HG02943 (cell line): ENCODE data around the gene ATE1.

Experiments used
- ATAC-seq: cut with Tn5 transposase; IDR thresholded peaks from one replicate; pipeline ENCODE4 v1.9.1; 2021; ENCODE audit warnings: mild to moderate bottlenecking, low read depth, moderate library complexity; ENCODE audit not compliant: unreplicated experiment

ATE1 gene

DNA sequence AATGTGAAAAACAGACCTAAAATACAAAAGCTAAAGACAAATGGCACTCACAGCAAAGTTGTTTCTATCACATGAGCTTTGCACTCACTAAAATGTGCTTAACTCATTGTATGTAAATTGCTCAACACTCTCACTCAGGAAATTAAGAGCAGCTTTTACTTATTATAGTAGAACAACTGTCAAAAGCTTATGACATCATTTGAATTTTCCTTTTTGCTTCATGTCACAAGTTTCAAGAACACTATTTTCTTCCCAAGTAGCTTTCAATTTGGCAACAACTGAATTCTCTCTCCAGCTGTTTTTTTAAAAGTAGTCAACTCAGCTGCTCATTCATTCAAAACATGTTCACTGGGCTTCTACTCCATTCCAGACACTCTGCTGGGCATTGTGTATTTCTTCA is 46.9 kb downstream of the ATE1 start:
- ATAC-seq, result no peak

DNA sequence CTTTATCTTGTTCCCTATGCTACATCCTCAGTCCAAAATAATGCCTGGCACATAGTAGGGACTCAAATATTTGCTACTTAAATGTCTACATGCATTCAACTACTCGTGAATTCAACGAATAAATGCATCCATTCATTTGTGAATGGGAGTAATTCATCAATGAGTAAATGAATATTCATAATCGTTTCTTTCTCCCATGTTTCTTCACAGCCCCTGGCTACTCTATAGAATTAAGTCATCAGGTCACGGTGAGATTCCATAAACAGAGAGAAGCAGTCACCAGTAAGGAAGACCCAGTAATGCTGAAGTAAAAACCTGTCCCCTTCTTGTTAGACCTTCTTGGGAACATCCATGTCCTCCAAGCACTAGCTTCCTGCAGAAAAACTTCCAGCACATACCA is 48.4 kb downstream of the ATE1 start:
- no peak for ATAC-seq

DNA sequence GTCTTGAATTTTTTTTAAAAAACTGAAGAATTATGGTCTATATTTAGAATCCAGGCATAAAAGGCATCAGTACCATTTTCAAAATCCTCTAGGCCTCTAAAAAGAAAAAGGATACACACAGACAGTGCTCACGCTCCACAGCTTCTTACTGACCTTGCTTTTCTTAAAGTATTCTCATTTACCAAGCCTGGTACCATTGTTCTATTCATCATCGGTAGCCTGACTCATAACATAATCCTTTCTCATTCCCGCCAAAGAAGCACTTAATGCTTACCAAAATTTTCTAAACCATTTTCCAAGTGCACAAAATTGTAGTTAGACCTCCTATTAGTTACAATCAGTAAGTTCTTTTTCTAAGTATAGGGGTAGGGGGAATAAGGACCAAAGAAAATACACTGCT is 54.6 kb downstream of the ATE1 start:
- ATAC-seq, result no peak

DNA sequence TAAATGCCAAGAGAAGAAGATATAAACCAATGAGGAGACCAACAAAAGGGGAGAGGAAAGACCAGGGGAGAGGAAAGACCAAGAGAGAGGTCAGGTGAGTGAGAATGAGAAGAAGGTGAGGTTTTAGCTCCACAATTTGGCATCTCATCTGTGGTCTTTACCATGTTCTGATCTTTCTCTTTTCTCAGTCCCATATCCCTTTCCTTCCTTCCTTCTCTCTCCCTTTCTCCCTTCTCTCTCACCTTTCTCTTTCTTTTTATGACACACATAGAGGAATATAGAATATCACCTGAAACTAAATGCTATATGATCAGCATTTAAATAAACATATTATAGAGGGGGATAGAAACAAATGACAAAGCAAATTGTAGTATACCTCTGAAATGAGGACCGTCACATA is 57.4 kb downstream of the ATE1 start:
- ATAC-seq, result no peak

DNA sequence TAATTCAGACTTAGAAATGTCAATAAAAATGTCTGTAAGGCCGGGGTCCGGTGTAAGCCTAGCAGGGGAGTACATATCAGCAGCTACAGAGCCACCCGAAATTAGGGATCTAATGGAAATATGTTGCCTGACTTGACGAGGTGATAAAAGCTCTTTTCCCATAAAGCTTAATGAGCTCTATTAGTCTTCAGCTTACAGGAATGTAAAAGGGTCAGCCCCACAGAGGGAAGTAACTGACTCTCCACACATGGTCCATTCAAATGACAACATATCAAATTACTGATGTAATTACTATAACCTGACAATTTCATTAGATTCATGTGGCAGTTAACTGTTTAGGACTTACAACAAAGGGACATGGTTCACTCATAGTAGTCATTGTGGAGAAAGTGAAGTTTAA is 62.3 kb downstream of the ATE1 start:
- ATAC-seq, result no peak

DNA sequence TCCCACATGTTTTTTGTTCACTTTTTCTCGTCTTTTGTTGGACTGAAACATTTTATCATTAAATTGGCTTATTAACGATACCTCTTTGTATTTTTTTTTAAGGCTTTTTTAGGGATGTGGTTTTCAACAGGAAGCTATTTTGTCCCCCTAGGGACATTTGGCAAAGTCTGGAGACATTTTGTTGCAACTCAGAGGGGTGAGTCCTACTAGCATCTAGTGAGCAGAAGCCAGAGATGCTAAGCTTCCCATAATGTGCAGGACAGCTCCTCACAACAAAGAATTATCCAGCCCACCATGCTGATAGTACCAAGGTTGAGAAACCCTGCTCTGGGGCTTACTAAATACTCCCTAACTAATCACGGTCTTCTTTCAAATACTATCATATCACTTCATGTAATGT is 63.2 kb downstream of the ATE1 start:
- ATAC-seq, result no peak

DNA sequence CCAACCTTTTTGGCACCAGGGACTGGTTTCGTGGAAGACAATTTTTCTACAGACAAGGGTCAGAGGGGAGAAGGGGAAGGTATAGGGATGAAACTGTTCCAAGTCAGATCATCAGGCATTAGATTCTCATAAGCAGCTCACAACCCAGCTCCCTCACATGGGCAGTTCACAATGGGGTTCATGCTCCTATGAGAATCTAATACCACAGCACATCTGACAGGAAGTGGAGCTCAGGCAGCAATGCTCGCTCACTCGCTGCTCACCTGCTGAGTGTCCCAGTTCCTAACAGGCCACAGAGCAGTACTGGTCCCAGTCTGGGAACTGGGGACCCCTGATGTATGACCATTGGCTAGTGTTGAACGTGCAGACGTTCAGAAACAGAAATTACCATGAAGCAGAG is 63.7 kb downstream of the ATE1 start:
- no peak for ATAC-seq

DNA sequence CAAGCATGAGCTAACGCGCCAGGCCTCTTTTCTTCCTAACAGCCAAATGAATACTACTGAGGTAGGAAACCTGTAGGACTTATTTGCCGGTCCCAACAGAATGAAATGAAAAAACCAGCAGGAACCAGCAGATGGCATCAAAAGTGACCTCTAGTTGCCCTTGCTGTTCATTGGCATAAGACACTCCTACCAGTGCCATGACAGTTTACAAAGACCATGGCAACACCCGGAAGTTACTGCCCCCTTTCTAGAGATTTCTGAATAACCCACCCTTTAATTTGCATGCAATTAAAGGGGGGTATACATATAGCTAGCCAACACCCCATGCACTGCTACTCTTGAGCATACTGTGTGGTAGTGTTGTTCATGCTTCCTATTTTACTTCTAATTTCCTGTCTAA is 65.2 kb downstream of the ATE1 start:
- no peak for ATAC-seq

DNA sequence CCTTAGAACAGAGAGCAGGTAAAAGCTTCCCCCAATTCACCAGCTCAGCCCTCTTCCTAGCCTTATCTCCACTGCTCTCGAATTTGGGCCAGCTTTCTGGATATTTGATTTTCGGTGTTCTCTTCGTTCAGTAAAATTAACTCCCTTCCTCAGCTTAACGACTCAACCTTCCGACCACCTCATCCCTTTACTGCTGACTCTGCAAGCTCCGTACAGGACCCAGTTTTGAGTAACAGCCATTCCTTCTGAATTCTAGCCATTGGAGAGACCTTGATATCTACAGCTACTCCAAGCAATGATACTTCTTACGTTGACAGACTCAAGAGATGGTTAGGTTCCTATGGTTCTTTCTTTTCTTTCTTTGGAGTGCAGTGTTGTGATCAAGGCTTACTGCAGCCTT is 65.8 kb downstream of the ATE1 start:
- no peak for ATAC-seq

DNA sequence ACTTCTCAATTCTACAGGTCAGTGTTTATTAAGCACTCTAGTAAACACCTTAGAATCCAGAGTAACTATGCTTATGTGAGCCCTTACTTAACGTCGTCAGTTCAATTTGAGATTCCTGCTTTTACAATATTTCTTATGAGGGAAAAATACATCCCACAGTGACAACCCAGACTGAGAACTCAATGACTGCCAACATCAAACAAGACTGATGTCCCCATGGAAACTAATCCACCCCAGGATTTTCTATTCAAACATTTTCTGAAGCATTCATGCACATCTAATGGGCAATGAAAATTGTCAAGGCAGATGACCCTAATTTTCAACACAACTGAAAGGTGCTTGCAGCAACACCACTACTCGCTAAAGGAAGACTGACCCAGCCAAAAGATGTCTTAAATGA is 67.0 kb downstream of the ATE1 start:
- no peak for ATAC-seq

DNA sequence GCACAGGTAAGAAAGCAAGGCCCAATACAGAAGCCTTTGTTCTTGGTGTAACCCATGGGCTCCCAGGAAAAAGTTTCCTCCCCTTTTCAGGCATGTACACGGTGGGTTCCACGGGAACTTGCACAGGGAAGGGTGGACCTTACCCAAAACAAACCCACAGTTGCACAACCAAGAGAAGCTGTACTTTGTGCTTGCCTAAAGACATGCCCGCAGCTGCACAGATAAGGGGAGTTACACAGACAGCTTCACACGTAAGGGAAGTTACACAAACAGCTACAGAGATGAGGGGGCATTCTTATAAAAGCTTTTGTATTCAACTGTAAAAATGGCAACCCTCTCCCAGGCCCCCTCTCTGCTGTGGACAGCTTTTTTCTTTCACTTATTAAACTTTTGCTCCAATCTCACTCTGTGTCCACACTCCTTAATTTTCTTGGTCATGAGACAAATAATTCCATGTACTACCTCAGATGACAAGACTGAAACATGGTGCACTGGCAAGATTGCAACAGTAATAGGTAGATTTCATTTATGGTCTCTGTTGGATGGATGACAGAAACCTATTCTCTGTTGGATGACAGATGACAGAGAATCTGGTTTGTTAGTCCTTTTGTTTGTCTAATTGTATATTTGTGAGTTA is 72.9 kb downstream of the ATE1 start:
- no peak for ATAC-seq

DNA sequence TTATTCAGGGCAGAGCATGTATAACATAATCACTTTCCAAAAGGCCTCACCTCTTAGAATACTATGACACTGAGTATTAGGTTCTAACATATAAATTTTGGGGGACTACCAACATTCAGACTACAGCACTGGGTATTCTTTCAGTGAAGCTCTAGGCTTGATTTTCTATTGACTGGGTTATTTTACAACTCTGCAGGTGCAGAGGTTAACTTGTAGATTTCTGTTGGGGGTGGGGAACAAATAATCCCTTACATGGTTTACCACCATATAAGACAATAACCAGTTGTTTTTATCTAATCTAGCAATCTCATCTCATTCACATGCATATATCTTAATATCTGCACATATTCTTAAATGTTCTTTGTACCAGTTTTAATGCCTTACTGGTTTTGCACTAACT is 73.9 kb downstream of the ATE1 start:
- ATAC-seq, result no peak

DNA sequence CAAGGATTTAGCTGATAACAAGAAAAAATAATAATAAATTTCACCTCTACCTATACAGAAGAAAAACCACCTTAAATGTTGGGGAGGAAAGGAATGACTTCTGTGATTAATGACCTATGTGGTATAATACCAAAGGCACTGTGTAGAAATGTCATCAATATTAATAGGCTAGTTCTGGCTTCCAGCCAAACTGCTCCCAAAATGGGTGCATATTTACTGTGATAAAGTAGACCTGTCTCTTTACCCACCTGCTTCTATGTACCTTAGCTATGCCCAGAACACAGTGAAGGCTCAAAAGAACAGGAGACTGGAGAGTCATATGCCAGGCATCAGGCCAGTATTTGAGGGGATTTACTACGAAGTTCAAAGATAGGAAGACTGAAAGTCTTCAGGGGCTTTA is 76.0 kb downstream of the ATE1 start:
- no peak for ATAC-seq

DNA sequence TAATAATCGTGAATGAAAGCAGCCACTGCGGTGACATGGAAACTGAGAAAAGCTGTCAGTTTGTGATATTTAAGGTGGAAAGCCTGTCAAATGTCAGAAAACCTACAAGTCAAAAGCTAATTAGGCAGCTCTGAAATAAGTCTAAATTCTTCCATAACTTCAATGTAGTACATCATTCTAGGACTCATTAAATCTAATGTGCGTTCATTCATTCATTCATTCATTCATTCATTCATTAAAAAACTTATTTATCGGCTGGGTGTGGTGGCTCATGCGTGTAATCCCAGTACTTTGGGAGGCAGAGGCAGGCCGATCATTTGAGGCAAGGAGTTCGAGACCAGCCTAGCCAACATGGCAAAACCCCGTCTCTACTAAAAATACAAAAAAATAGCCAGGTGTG is 79.7 kb downstream of the ATE1 start:
- no peak for ATAC-seq

DNA sequence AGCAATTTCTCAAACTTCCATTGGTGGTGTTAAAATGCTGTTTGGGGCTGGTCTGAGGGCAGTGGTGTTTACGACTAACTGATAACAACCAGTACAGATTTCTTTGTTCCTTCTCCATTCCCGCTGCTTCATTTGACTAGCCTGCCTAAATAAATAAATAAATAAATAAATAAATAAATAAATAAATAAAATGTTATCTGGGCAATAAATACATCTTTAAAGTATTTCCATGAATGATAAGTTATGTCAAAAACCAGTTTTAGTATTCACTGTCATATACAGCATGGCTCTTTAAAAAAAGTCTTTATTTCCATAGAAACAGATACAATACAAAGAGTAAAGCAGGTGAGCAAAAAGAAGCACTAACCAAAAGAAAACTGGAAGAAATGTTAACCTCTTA is 81.3 kb downstream of the ATE1 start:
- ATAC-seq, result no peak

DNA sequence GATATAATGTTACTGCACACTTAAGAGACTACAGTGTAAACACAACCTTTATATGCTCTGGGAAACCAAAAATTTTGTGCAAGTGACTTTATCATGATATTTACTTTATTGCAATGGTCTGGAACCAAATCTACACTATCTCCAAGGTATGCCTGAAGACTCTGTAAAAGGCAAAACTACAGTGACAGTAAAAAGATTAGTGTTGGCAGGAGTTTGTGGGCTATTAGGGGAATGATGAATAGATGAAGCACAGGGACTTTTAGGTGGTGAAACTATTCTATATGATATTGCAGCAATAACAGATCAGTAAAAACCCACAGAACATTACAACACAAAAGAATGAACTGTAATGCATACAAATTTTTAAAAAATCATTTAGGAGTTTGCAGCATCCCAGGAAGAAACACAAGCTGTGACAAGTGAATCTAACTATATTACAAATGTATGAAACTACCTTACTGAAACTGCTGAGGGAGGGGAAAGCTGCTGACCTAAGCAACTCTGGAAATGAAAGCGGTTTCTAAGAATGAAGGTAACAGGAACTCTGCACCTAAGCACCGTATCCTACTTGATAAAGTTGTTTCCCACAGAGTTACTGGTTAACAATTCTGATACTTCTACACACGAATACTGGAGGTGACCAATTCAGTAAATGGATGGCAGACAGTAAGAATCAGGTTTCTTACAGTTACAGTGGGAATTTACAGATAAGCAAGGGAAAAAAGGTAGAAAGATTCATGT is 82.6 kb downstream of the ATE1 start:
- peak; percentile 73 for ATAC-seq

DNA sequence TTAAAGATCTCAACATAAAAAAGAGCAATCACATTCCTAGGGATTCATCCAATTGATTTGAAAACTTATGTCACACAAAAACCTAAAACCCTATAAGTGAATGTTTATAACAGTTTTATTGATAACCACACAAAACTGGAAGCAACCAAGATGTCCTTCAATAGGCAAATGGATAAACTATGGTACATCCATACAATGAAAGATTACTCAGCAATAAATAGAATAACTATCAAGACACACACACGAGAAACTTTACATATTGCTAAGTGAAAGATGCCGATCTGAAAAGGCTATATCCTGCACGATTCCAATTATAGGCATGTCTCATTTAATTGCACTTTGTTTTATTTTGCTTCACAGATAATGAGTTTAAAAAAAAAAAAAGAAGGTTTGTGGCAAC is 83.3 kb downstream of the ATE1 start:
- no peak for ATAC-seq

DNA sequence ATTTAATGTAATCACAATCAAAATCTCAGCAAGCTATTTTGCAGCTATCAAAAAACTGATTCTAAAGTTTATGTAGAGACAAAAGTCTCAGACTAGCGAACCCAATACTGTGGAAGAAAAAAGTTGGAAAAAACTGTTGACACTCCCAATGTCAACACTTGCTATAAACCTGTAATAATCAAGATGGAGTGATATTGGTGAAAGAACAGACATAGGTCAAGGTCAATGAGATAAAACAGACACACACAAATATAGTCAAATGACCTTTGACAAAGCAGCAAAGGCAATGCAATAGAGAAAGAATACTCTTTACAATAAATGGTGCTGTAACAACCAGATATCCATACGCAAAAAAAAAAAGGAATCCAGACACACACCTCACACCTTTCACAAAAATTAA is 84.5 kb downstream of the ATE1 start:
- no peak for ATAC-seq

DNA sequence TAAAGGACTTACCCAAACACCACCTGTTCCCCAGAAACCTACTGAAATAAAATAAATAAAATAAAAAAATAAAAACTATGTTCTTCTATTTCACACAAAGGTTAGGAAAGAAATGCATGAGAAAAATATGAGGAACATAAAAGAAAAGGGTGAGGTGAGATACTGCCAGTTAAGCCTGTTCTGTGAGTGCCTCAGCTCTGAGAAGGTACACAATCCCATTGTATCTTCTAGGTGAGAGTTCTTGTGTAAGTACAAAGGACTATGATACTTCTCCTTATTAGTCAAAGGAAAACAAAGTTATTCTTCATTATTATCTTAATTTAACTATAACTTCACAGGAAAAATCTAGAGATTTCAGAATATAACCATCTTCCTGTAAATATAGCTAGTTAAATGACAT is 86.0 kb downstream of the ATE1 start:
- no peak for ATAC-seq

DNA sequence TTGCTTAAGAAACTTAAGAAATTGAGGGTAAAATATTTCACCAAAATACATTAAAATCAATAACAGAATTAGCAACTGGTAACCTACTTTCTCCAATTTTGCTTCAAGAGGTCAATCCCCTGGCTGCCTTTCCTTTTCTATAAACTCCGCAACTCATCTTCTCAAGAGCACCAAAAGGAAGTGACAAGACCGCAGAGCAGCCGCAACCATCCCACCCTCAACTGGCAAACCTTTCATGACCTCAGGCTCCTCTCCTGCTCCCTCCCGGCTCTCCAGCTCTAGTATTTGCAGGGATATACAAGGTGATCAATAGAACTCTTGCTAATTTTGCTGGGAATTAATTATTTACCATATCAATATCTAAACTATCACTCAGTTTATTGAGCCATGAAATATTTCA is 88.9 kb downstream of the ATE1 start:
- no peak for ATAC-seq

DNA sequence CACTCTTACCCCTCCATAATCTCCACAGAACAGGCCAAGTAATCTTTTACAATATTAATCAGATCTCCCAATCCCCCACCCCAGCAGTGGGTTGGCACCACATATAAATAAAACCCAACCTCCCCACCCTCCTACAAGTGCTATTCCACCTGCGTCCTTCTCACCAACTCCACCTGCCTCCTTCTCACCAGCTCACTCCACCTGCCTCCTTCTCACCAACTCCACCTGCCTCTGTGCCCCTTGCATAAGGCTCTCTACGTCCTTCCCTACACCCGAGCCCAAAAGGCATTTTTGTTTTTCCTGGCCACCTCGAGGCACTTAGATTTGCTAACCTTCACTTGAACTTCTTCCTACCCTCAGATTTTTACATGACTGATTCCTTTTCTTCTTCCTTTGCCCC is 89.7 kb downstream of the ATE1 start:
- ATAC-seq, result no peak

DNA sequence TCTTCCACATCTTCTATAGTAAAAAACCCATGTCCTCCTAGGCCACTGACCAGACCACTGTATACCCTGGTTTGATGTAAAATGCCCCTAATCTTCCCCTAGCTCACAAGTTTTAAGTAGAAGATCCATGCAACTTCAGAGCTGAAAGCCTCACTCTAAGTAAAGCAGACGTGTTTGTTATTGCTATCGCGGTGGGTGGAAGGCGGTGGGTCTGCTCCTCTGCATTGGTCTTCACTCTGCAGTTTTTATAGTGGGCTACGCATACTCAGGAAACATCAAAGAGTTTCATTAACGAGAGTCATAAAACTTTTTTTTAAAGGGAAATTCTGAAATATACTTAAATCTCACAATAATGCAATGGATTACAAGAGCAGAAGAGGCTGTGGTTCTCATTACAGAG is 91.7 kb downstream of the ATE1 start:
- ATAC-seq, result no peak

DNA sequence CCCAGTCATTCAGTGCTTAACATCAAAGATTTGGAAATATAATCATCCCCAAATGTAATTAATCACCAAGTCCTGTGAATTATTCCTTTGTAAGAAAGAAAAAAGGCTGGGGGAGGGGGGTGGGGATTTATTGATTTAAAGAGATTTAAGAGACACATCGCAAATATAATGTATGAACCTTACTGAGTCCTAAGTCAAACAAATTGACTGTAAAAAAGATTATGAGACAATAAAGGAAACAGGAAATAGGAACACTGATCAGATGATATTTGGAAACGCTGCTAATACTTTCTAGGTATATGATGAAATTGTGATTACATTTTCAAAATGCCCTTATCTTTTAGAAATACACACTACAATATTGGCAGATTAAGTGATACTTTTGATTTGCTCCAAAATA is 92.5 kb downstream of the ATE1 start:
- no peak for ATAC-seq
